Measurements from ENCODE around the gene FAM193A. TPM values are rescaled to one million over a fixed set of nuclear protein-coding genes. Genes with fewer than 3 reads are reported as not detected.

Gene FAM193A, protein sequence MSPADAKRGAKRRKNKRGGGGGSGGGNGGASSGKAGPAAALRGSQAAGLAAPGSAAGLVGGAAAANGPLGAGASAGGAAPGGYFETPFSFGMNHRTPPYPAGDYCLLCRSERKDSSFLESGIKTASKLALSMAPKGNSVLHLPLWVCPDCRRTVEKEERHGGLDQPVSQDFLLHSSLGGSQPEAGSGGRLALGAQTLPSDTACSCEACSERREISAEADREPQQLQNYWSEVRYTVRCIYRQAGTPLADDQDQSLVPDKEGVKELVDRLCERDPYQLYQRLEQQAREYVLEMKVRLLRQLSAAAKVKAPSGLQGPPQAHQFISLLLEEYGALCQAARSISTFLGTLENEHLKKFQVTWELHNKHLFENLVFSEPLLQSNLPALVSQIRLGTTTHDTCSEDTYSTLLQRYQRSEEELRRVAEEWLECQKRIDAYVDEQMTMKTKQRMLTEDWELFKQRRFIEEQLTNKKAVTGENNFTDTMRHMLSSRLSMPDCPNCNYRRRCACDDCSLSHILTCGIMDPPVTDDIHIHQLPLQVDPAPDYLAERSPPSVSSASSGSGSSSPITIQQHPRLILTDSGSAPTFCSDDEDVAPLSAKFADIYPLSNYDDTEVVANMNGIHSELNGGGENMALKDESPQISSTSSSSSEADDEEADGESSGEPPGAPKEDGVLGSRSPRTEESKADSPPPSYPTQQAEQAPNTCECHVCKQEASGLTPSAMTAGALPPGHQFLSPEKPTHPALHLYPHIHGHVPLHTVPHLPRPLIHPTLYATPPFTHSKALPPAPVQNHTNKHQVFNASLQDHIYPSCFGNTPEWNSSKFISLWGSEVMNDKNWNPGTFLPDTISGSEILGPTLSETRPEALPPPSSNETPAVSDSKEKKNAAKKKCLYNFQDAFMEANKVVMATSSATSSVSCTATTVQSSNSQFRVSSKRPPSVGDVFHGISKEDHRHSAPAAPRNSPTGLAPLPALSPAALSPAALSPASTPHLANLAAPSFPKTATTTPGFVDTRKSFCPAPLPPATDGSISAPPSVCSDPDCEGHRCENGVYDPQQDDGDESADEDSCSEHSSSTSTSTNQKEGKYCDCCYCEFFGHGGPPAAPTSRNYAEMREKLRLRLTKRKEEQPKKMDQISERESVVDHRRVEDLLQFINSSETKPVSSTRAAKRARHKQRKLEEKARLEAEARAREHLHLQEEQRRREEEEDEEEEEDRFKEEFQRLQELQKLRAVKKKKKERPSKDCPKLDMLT (N-terminal part only)
- 10 to 100 TPM; 25.1 to 29.4 (median 27.4) TPM for polyA plus RNA-seq (ENCODE audit: insufficient read length in 4 of 4)

DNA sequence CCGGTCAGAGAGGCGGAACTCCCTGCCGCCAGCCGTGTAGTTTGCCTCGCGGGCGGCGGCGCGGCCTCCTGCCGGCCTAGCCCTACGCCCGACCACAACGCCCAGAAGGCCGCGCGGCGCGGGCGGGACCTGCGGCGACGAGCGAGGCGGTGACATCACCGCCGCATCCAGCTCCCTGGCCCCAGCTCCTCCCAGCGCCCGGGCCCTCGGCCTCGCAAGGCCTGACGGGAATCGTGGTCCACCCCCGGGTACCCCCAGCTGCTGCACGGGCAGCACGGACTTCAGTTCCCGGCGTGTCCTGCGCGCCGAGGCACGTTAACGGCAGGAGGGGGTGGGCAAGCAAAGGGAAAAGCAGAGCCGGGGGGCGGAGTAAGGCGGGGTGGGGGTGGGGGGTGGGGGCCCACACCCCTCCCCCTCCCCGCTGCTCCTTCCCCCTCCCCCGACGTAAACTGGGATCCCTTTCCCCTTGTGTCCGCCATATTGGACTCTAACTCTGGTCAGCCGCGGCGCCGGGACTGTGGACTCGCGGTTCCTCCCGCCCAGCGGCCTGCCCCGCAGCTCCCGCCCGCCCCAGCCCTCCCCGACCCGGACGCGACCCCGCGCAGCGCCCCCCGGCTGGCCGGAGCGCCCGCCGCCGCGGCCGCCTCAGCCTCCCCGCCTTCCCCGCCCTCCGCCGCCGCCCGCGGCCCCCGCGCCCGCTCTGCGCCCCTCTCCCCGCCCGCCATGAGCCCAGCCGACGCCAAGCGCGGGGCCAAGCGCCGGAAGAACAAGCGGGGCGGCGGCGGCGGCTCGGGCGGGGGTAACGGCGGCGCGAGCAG is at the start of gene FAM193A:
TSS of gene FAM193A (plus strand) at position 455 of the 818 bp plus-strand sequence. CDS start at position 724, 269 bp downstream.
- DNase-seq (ENCODE audit: low read depth in 4 of 4, low spot score in 3 of 4): peak; percentile 96 to 99 (median 98)

DNA sequence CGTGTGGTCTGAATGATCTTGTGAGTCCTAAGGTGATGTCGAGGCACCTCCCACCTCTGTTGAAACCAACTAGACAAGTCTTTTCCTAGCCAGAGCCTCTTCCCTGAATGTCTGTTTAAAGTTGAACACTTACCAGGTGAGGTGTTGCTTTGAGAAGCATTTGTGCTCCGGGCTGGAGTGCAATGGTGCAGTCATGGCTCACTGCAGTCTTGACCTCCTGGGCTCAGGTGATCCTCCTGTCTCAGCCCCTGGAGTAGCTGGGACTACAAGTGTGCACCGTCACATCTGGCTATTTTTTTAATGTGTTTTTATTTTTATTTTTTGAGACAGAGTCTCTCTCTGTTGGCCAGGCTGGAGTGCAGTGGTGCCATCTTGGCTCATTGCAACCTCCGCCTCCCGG is 49.5 kb upstream of the FAM193A start:
- DNase-seq (ENCODE audit: low read depth in 4 of 4, low spot score in 3 of 4): no peak

DNA sequence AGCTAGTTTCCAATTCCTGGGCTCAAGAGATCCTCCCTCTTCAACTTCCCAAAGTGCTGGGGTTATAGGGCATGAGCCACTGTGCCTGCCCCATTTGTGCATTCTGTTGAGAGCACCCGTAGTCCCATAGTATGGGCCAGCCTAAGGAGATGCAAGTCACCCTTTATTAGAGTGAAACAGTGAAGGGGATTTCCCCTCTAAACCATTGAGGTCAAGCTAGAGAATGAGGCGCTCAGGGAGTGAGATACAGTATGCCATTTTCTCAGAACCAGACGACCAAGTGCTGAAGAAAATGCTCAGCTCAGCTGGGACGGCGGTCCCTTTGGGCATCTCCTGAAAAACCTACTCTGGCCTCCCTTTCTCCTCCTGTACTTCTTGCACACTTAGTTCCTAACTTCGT is 48.8 kb upstream of the FAM193A start:
- DNase-seq (ENCODE audit: low read depth in 4 of 4, low spot score in 3 of 4): no peak

DNA sequence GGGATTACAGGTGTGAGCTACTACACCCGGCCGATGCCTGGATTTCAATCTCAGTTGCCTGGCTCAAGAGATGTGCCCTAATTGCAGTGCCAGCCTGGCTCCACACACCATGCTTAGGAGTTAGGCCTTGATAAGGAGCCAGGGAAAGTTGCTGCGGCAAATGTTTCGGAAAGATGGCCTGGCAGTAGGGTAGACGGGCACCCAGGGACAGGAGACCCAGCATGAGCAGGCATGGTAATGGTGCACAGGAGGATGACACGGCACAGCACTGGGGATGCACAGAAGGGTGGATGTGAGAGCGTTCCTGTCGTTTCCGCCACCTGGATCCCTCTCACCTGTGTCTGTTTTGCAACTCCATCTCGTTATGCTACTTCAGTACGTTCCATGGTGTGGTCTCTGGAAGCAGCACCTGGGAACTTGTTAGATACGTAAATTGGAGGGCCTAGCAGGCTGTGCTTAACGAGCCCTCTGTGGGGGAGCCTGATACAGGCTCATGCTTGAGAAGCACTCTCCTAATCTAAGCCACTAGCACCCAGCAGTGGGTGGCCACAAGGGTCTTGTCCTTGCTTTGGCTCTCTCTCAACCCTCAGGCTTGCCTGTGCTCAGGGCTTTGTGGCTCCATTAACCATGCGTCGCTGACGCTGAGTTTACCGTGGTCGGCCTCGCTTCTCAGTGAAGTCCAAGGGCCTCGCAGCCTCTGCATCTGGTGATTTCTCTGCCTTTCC is 47.2 kb upstream of the FAM193A start:
- no peak for DNase-seq (ENCODE audit: low read depth in 4 of 4, low spot score in 3 of 4)

DNA sequence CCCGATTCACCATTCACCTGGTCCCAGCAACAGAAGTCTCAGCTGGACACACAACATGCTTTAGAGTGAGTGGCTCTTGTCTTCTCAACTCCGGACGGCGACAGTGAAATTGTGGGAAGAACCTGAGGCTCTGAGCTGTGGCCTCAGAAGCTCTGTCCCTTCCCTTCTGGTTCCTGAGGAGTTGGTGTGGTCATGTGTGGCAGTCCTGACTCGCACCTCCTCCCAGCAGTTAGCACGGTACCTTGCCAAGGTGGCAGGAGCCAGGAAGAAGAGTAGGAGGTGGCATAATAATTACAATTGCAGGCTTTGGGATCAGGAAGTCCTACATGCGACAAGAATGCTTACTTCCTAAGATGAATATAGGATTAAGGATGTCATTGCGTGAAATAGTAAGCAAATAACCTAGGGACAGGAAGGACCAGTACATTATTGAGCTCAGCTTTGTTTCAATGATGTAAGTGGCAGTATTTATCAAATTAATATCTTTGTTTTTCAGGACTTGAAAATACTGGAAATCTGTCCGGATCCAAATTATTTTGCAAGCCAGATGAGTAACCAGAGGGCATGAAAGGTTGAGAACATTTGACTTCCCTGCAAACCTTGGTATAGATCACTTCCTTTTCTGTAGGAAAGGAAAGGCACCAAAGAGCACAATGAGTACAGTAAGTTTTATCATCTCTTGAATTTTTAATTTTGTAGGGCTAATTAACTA is 46.5 kb upstream of the FAM193A start:
- DNase-seq (ENCODE audit: low read depth in 4 of 4, low spot score in 3 of 4): no peak

DNA sequence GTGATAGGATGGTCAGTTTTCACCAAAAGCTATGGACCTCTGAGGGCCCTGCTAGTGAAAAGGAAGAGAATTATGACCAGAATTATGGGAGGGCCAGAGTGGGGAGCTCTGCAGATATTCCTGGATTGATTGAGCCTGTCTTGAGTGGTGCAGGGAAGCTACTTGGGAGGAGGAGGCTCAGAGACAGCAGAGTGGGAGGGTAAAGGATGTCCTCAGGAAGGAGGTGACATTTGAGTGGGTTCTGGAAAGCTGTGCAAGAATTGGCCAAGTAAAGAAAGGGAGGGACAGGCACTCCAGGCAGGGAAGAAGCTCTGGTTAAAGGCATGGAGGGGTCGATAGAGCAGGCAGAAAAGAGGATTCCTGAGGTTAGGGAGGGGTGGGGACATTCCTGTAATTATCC is 43.5 kb upstream of the FAM193A start:
- no peak for DNase-seq (ENCODE audit: low read depth in 4 of 4, low spot score in 3 of 4)

DNA sequence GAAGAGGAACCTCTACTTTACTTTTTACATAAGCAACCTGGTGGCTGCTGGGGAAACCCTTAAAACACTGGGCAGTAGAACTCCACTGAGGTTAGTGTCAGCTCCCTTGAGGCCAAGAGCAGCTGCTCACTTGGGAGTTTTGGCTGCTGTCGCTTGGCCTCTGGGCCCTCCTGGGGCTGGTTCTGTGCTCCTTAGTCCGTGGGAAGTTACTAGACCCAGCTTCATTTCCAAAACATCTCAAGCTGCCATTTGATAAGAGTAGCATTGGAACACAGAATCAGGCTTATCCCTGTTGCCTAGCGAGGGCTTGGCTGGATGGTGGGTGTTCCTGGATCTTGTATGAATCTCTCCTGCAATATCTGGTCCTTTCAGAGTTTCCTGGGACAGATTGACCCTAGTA is 41.5 kb upstream of the FAM193A start:
- no peak for DNase-seq (ENCODE audit: low read depth in 4 of 4, low spot score in 3 of 4)

DNA sequence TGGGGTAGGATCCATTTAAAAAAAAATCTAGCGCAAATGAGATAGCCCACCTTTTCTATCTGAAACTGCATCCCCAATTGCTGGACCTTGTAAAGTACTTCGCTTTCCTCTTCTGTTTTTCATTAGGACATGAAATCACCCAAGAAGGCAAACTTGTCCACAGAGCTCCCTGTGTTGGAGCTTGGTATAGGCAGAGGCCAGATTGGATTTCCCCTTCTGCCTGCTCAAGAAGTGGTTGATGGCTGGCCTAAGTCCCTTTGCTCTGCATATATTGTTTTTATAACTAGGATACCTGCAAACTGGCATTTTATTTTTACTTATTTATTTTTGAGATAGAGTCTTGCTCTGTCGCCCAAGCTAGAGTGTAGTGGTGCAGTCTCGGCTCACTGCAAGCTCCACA is 39.1 kb upstream of the FAM193A start:
- DNase-seq (ENCODE audit: low read depth in 4 of 4, low spot score in 3 of 4): no peak

DNA sequence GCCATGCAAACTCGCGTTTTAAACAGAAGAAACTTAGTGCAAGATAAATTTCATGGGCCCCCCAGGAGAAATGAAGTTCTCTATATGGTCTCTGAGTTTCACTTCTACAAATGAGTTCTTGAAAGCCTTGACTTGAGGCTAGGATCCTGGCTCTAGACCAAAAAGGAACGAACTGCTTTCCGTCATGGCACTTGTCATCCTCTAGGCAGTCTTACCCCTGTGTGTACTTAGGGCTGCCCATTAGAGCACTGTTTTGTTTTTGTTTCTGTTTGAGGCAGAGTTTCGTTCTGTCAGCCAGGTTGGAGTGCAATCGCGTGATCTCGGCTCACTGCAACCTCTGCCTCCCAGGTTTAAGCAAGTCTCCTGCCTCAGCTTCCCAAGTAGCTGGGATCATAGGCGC is 38.5 kb upstream of the FAM193A start:
- no peak for DNase-seq (ENCODE audit: low read depth in 4 of 4, low spot score in 3 of 4)

DNA sequence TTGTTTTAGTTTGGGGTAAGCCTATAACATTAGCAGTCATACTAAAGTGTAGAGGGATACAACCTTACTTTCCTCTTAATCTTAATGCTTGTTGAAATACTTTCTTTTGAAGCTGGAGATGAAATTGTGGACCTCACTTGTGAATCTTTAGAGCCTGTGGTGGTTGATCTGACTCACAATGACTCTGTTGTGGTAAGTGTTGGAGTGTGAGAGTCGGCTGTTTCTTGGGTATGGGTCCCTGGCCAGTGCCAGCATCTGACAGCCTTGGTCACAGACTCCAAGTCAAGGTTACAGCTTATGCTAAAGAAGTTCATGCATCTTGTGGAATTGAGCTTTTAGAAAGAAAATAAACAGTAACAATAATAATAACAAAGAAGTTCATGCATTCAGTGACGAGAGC is 35.9 kb upstream of the FAM193A start:
- no peak for DNase-seq (ENCODE audit: low read depth in 4 of 4, low spot score in 3 of 4)

DNA sequence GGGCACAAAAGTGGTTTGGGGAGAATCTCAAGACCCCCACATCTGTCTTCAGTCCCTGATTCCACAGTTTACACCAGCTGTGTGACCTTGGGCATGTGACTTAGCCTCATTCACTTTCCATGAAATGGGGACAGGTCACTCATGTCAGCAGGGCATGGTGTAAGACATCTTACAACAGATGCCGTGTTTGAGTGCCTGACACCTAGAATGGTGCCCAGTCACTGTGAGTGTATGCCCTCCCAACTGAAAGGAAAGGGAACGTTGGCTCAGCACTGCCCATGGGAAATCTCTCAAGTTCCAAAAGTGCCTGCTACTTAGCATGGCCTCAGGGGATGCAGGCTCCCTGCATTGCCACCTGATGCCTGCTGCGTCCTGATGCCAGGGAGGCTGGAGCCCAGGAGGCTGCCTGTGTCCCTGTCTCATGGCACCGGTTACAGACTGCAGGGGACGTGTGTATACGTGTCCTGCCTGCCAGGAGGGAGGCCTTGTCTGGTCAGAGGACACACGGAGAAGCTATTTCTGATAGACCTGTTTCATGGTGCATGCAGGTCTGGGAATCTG is 35.3 kb upstream of the FAM193A start:
- DNase-seq (ENCODE audit: low read depth in 4 of 4, low spot score in 3 of 4): no peak

DNA sequence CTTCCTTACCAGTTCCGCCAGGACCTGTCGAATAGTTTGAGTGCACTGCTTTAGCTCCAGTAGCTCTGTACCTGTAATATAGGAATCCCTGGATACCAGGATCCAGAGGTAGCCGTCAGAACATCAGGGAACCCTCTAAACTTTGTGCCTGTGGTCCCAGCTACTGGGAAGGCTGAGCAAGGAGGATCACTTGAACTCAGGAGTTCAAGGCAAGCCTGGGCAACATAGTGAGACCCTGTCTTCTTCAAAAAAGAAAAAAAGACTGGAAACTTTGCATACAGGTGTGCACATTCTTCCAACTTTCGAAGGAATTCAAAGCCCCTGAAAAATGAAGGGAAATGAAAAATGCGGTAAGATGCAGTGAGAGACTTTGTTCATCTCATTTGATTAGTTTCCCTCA is 32.6 kb upstream of the FAM193A start:
- no peak for DNase-seq (ENCODE audit: low read depth in 4 of 4, low spot score in 3 of 4)

DNA sequence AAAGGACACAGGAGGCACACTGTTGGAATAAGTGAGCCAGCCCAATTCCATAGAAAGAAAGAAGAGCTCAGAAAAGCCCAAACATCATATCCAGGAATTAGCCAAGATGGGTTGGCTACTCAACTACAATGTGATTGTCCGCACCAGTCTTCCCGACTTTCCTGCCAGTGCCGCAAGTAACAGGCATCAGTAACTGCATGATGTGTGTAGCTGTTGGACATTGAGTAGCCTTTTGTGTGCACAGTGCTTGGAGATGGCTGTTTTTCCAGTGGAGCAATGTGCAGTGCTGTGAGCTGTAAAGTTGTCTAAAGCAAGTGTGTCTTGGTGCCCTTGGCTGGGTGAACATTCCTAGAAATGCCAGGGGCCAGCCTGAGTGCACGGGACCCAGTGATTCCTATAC is 29.2 kb upstream of the FAM193A start:
- no peak for DNase-seq (ENCODE audit: low read depth in 4 of 4, low spot score in 3 of 4)

DNA sequence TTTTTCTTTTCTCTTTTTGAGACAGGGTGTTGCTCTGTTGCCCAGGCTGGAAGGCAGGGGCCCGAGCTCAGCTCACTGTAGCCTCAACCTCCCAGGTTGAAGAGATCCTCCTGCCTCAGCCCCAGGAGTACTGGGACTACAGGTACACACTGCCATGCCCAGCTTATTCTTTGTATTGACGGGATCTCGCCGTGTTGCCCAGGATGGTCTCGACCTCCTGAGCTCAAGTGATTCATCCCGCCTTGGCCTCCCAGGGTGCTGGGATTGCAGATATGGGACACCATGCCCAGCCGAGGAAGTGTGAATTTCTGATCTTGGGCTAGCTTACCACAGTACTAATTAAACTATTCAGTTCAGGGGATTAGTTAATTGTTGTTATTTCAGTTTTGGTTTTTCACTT is 28.6 kb upstream of the FAM193A start:
- DNase-seq (ENCODE audit: low read depth in 4 of 4, low spot score in 3 of 4): no peak

DNA sequence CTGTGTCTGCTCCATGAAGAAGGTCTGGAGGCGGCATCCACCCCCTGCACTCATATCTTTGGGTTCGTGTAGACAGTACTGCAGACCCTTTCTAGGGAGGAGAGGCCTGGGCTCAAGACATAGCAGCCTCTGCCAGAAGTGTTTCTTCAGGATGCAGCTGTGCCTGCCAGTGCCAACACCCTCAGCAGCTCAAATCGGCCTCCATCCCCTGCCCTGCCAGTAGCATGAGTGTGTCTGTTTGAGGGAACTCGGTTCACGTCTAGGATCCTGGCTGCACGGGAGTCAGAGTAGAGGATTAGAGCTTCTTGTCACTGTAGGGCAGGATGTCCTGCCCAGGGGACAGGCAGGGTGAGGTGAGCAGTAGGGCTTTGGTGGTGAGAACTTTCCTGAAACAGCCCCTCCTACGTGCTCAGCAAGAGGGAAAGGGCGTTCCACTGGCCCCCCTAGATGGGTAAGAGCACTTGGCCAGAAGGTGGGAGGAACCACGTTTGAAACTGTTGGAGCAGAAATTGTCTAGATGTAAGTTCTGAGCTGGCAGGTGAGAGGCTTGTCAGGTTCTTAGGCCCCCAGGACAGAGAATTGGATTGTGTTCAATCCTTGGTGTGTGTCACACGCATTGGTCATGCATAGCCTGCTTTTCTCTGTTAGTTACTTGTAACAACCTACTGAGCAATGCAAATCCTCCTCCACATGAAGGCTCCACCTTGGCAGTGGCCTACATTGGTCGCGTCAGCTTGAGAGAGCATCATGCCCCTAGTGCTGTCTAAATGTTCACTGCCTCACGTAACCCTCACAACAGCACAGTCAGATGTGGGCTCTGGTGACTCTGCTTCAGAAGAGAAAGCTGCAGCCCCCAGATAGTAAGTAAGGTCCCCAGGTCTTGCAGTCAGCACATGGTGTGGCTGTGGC is 25.8 kb upstream of the FAM193A start:
- no peak for DNase-seq (ENCODE audit: low read depth in 4 of 4, low spot score in 3 of 4)

DNA sequence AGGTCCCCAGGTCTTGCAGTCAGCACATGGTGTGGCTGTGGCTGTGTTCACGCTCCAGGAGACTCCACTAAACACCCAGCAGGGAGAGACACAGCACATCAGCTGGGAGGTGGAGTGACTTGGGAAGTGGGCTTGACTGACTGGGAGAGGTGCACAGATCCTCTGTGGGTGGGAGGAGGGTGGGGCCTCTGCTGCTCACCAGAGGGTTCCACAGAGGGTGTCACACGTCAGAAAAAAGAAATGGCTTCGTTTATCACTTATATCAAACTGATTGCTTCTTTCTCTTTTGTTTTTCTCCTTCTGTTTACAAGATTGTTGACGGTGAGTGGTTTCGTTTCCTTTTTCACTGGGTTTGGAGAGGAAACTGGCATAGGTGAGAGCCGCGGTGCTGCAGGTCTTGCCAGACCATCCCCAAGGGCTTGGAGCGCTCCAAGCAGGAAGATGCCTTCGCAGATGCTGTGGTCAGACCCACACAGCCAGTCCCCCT is 24.8 kb upstream of the FAM193A start:
- DNase-seq (ENCODE audit: low read depth in 4 of 4, low spot score in 3 of 4): no peak

DNA sequence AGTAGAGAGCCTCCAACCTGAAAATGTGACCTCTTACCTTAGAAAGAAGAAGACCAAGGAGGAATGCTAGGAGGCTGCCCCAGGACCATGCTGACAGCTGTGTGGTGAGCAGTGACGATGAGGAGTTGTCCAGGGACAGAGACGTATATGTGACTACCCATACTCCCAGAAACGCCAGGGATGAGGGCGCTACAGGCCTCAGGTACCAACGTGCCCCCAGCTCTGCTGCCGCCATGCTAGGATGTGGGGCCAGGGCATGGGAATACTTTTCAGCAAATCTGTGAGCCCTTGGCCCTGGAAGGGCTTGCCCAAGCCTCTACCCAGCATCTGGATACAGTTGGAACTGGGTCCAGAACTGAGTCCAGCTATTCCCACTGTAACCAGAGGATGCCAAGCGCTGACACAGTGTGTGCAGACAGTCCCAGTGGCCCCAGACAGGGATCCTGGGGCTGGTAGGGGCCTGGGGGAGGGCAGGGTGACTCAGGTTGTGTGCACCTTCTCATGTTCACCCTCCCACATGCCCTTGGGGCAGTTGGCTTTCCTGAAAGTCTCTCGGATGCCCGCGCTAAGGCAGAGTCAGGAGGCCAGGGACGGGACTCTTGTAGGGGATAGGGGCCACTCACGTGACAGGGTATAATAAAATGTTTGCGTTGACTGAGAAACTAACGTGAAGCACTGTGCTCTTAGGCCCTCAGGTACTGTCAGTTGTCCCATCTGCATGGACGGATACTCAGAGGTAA is 23.9 kb upstream of the FAM193A start:
- DNase-seq (ENCODE audit: low read depth in 4 of 4, low spot score in 3 of 4): no peak

Data from left renal pelvis (tissue), 4 donors.